Activated T-helper 2 cell treated with anti-CD3 and anti-CD28 coated beads, Interferon-gamma antibody, Interleukin-2, Interleukin-4, amounts not matched to agents 10 μg/mL and 5 μg/mL and 100 μg/mL, durations not matched to agents 14 hours and 24 hours and 36 hours (primary cell): ENCODE data around the gene TENT5A. TPM values are rescaled to one million over a fixed set of nuclear protein-coding genes. Genes with fewer than 3 reads are reported as not detected.
"Not testable (repeated sequence)": the region's sequence is repeated elsewhere in the genome, so short reads cannot be mapped to it uniquely, and the experiment has no call there.

ENCODE experiments used
- DNase-seq: peaks from one replicate; pipeline ENCODE4 v3.0.0; 2021; ENCODE audit warnings: low spot score
- H3K27ac Mint-ChIP-seq: one replicate; pipeline ENCODE4 v1.8.0; 2021; ENCODE audit warnings: mixed read lengths
- H3K27me3 Mint-ChIP-seq: one replicate; pipeline ENCODE4 v1.8.0; 2021; ENCODE audit warnings: low read depth, mixed read lengths
- H3K36me3 Mint-ChIP-seq: one replicate; pipeline ENCODE4 v1.8.0; 2021; ENCODE audit warnings: low read depth, mixed read lengths
- H3K4me1 Mint-ChIP-seq: one replicate; pipeline ENCODE4 v1.8.0; 2021; ENCODE audit warnings: low read depth, mixed read lengths
- H3K4me3 Mint-ChIP-seq: one replicate; pipeline ENCODE4 v1.8.0; 2021; ENCODE audit warnings: low read depth, mild to moderate bottlenecking, moderate library complexity, mixed read lengths
- H3K9me3 Mint-ChIP-seq: one replicate; pipeline ENCODE4 v1.8.0; 2021; ENCODE audit warnings: mixed read lengths
- intact Hi-C: fragments of 100-400 bp; cut with micrococcal nuclease; formaldehyde crosslinking; loops from one replicate; pipeline ENCODE4 v1.15.1; 2023
- total RNA-seq: library from RNA; stranded (reverse); gene quantifications from 2 replicates; pipeline ENCODE4 v1.2.3, GENCODE V29; 2022

The TENT5A gene
- total RNA-seq, 1 donor from 2014 or later, result 0.50 TPM

GRCh38 chr6:81740591-81740990 is 11.9 kb downstream of the TENT5A start:
- H3K4me1 Mint-ChIP-seq, H3K27ac Mint-ChIP-seq, H3K9me3 Mint-ChIP-seq, H3K27me3 Mint-ChIP-seq, intact Hi-C loops, H3K36me3 Mint-ChIP-seq, H3K4me3 Mint-ChIP-seq, DNase-seq: not testable (repeated sequence)

- no peak for DNase-seq
- H3K4me1 Mint-ChIP-seq, result no peaks in the 10 kb centered on the region
- no peaks in the 10 kb centered on the region for H3K27me3 Mint-ChIP-seq
- H3K36me3 Mint-ChIP-seq, result no peaks in the 10 kb centered on the region
- H3K9me3 Mint-ChIP-seq, result no peaks in the 10 kb centered on the region
- H3K4me3 Mint-ChIP-seq, result no peak overlapping the region
- no peak overlapping the region for H3K27ac Mint-ChIP-seq
- intact Hi-C loops, result no loop called here
Observed at GRCh38 chr6:81739230-81740195, 13.0 kb downstream of the TENT5A start.

GRCh38 chr6:81736428-81736827 is 16.1 kb downstream of the TENT5A start:
- intact Hi-C loops, result no loop called here
- H3K9me3 Mint-ChIP-seq, result no peaks in the 10 kb centered on the region

GRCh38 chr6:81735756-81736380 is 16.6 kb downstream of the TENT5A start:
- Mint-ChIP-seq H3K27me3 (no peaks in the 10 kb centered on the region), H3K27ac (no peak overlapping the region), H3K9me3 (no peaks in the 10 kb centered on the region), H3K4me3 (no peak overlapping the region), H3K36me3 (no peaks in the 10 kb centered on the region), H3K4me1 (no peaks in the 10 kb centered on the region)
- DNase-seq, result no peak
- intact Hi-C loops, result no loop called here

More at GRCh38 chr6:81736428-81736827, 16.1 kb downstream of the TENT5A start:
- no peak overlapping the region for H3K27ac Mint-ChIP-seq
- H3K27me3 Mint-ChIP-seq, result no peaks in the 10 kb centered on the region
- no peaks in the 10 kb centered on the region for H3K4me1 Mint-ChIP-seq
- H3K4me3 Mint-ChIP-seq, result no peak overlapping the region
- H3K36me3 Mint-ChIP-seq, result no peaks in the 10 kb centered on the region
- DNase-seq, result no peak

GRCh38 chr6:81734500-81735150 is 17.9 kb downstream of the TENT5A start:
- no peak overlapping the region for H3K4me3 Mint-ChIP-seq
- H3K27ac Mint-ChIP-seq, result no peak overlapping the region
- no peaks in the 10 kb centered on the region for H3K4me1 Mint-ChIP-seq
- intact Hi-C loops, result no loop called here
- H3K36me3 Mint-ChIP-seq, result no peaks in the 10 kb centered on the region
- H3K9me3 Mint-ChIP-seq, result no peaks in the 10 kb centered on the region
- DNase-seq, result no peak
- no peaks in the 10 kb centered on the region for H3K27me3 Mint-ChIP-seq

- no peak for DNase-seq
- H3K36me3 Mint-ChIP-seq, result no peaks in the 10 kb centered on the region
- no peak overlapping the region for H3K4me3 Mint-ChIP-seq
- H3K9me3 Mint-ChIP-seq, result no peaks in the 10 kb centered on the region
- no peaks in the 10 kb centered on the region for H3K4me1 Mint-ChIP-seq
- H3K27ac Mint-ChIP-seq, result no peak overlapping the region
- intact Hi-C loops, result no loop called here
- H3K27me3 Mint-ChIP-seq, result no peaks in the 10 kb centered on the region
Observed at GRCh38 chr6:81734081-81734480, 18.4 kb downstream of the TENT5A start.

GRCh38 chr6:81731814-81732213 is 20.7 kb downstream of the TENT5A start:
- H3K9me3 Mint-ChIP-seq, result no peaks in the 10 kb centered on the region
- no peak overlapping the region for H3K4me3 Mint-ChIP-seq
- H3K4me1 Mint-ChIP-seq, result peaks cover 5% of the 10 kb centered on the region
- no peak overlapping the region for H3K27ac Mint-ChIP-seq
- no peak for DNase-seq
- H3K27me3 Mint-ChIP-seq, result no peaks in the 10 kb centered on the region
- H3K36me3 Mint-ChIP-seq, result no peaks in the 10 kb centered on the region
- intact Hi-C loops, result no loop called here

- Mint-ChIP-seq H3K9me3 (no peaks in the 10 kb centered on the region), H3K4me1 (peaks cover 5% of the 10 kb centered on the region), H3K4me3 (no peak overlapping the region), H3K36me3 (no peaks in the 10 kb centered on the region), H3K27me3 (no peaks in the 10 kb centered on the region), H3K27ac (no peak overlapping the region)
- DNase-seq, result no peak
- intact Hi-C loops, result no loop called here
Observed at GRCh38 chr6:81727876-81728517, 24.5 kb downstream of the TENT5A start.

- Mint-ChIP-seq H3K4me1 (peaks cover 5% of the 10 kb centered on the region), H3K4me3 (no peak overlapping the region), H3K27ac (no peak overlapping the region), H3K36me3 (no peaks in the 10 kb centered on the region), H3K27me3 (no peaks in the 10 kb centered on the region), H3K9me3 (no peaks in the 10 kb centered on the region)
- intact Hi-C loops, result no loop called here
- no peak for DNase-seq
Observed at GRCh38 chr6:81725127-81725526, 27.4 kb downstream of the TENT5A start.

GRCh38 chr6:81722506-81723223 is 29.8 kb downstream of the TENT5A start:
- DNase-seq, result no peak
- Mint-ChIP-seq H3K36me3 (no peaks in the 10 kb centered on the region), H3K9me3 (no peaks in the 10 kb centered on the region), H3K27me3 (no peaks in the 10 kb centered on the region), H3K4me1 (no peaks in the 10 kb centered on the region), H3K4me3 (no peak overlapping the region), H3K27ac (no peak overlapping the region)
- intact Hi-C loops, result no loop called here

GRCh38 chr6:81720427-81720826 is 32.1 kb downstream of the TENT5A start:
- intact Hi-C loops, result no loop called here

GRCh38 chr6:81718126-81718525 is 34.4 kb downstream of the TENT5A start:
- Mint-ChIP-seq H3K4me1 (no peaks in the 10 kb centered on the region), H3K4me3 (no peak overlapping the region), H3K27ac (no peak overlapping the region), H3K9me3 (no peaks in the 10 kb centered on the region), H3K36me3 (no peaks in the 10 kb centered on the region), H3K27me3 (no peaks in the 10 kb centered on the region)
- intact Hi-C loops, result no loop called here
- DNase-seq, result no peak

More at GRCh38 chr6:81720427-81720826, 32.1 kb downstream of the TENT5A start:
- Mint-ChIP-seq H3K4me3 (no peak overlapping the region), H3K36me3 (no peaks in the 10 kb centered on the region), H3K4me1 (no peaks in the 10 kb centered on the region), H3K27ac (no peak overlapping the region), H3K9me3 (no peaks in the 10 kb centered on the region), H3K27me3 (no peaks in the 10 kb centered on the region)
- no peak for DNase-seq
